Trophoblast cell (in vitro differentiated cells and primary cell): ENCODE measurements around the gene ST6GALNAC3.

Experiments used
- DNase-seq, 2 donors: peaks; one replicate each; pipeline ENCODE4 v3.0.0-alpha.2; 2016
- H2AFZ ChIP-seq: 2 replicates; pipeline ENCODE4 v1.6.1; 2013; ENCODE audit warnings: low read length, moderate library complexity, mild to moderate bottlenecking; ENCODE audit not compliant: insufficient read depth, poor library complexity
- H2AK5ac ChIP-seq: 2 replicates; pipeline ENCODE4 v1.6.1; 2013; ENCODE audit warnings: mild to moderate bottlenecking, low read length
- H2BK120ac ChIP-seq: 2 replicates; pipeline ENCODE4 v1.6.1; 2013; ENCODE audit warnings: low read length, mild to moderate bottlenecking, moderate library complexity; ENCODE audit not compliant: insufficient read depth, poor library complexity
- H2BK12ac ChIP-seq: 2 replicates; pipeline ENCODE4 v1.6.1; 2013; ENCODE audit warnings: mild to moderate bottlenecking, low read length, moderate library complexity
- H2BK5ac ChIP-seq: 2 replicates; pipeline ENCODE4 v1.6.1; 2013; ENCODE audit warnings: low read length, low read depth, moderate library complexity, mild to moderate bottlenecking; ENCODE audit not compliant: poor library complexity
- H3K14ac ChIP-seq: 2 replicates; pipeline ENCODE4 v1.6.1; 2013; ENCODE audit warnings: mild to moderate bottlenecking, low read length
- H3K18ac ChIP-seq: 2 replicates; pipeline ENCODE4 v1.6.1; 2013; ENCODE audit warnings: mild to moderate bottlenecking, low read length
- H3K23ac ChIP-seq: 2 replicates; pipeline ENCODE4 v1.6.1; 2013; ENCODE audit warnings: low read length
- H3K27ac ChIP-seq: 2 replicates; pipeline ENCODE4 v1.5.1; 2013; ENCODE audit warnings: low read depth, mild to moderate bottlenecking, inconsistent platforms, low read length, moderate library complexity
- H3K27me3 ChIP-seq: 2 replicates; pipeline ENCODE4 v1.6.1; 2013; ENCODE audit warnings: inconsistent platforms, mild to moderate bottlenecking, low read length, moderate library complexity; ENCODE audit not compliant: insufficient read depth
- H3K36me3 ChIP-seq, 2 experiments: 1 replicate in 1 of 2; 2 replicates in 1 of 2; pipeline ENCODE4 v1.6.1; 2013; ENCODE audit warnings: low read length in 2 of 2, mild to moderate bottlenecking in 2 of 2, moderate library complexity in 1 of 2; ENCODE audit not compliant: insufficient read depth in 2 of 2, control insufficient read depth in 1 of 2
- H3K4ac ChIP-seq: 2 replicates; pipeline ENCODE4 v1.6.1; 2013; ENCODE audit warnings: low read depth, mild to moderate bottlenecking, low read length, moderate library complexity
- H3K4me1 ChIP-seq, 2 experiments: 1 replicate in 1 of 2; 2 replicates in 1 of 2; pipeline ENCODE4 v1.6.1; 2013; ENCODE audit warnings: low read length in 2 of 2, mild to moderate bottlenecking in 2 of 2, moderate library complexity in 1 of 2; ENCODE audit not compliant: insufficient read depth in 2 of 2, control insufficient read depth in 1 of 2
- H3K4me2 ChIP-seq: 2 replicates; pipeline ENCODE4 v1.6.1; 2013; ENCODE audit warnings: inconsistent platforms, mild to moderate bottlenecking, low read length, moderate library complexity
- H3K4me3 ChIP-seq: 2 replicates; pipeline ENCODE4 v1.5.1; 2013; ENCODE audit warnings: mild to moderate bottlenecking, low read depth, low read length, inconsistent platforms
- H3K79me1 ChIP-seq: one replicate; pipeline ENCODE4 v1.6.1; 2013; ENCODE audit warnings: low read length
- H3K79me2 ChIP-seq: 2 replicates; pipeline ENCODE4 v1.6.1; 2013; ENCODE audit warnings: low read length, mild to moderate bottlenecking; ENCODE audit not compliant: control insufficient read depth, insufficient read depth, poor library complexity
- H3K9ac ChIP-seq: 2 replicates; pipeline ENCODE4 v1.6.1; 2013; ENCODE audit warnings: mild to moderate bottlenecking, low read length
- H3K9me3 ChIP-seq: 2 replicates; pipeline ENCODE4 v1.6.1; 2013; ENCODE audit warnings: low read depth, mild to moderate bottlenecking, control low read depth, inconsistent platforms, low read length; ENCODE audit not compliant: insufficient read depth
- H4K12ac ChIP-seq: 2 replicates; pipeline ENCODE4 v1.6.1; 2013; ENCODE audit warnings: low read depth, mild to moderate bottlenecking, low read length, moderate library complexity
- H4K8ac ChIP-seq: 2 replicates; pipeline ENCODE4 v1.6.1; 2013; ENCODE audit warnings: low read depth, mild to moderate bottlenecking, low read length, moderate library complexity
- H4K91ac ChIP-seq: one replicate; pipeline ENCODE4 v1.6.1; 2013; ENCODE audit warnings: low read depth, mild to moderate bottlenecking, low read length, moderate library complexity
- WGBS: extraction: QIAGEN DNeasy Blood & Tissue Kit; methylation state at CpG from one replicate; pipeline ENCODE4 v1.1.7; 2013; ENCODE audit warnings: missing lambda C conversion rate; ENCODE audit not compliant: insufficient read length, insufficient coverage; ENCODE audit errors: extremely low coverage; 5-methylcytosine and 5-hydroxymethylcytosine counted together

The ST6GALNAC3 gene

GRCh38 chr1:76501136-76501535 lies 426.6 kb downstream of the ST6GALNAC3 start:
- H3K79me1 ChIP-seq, result no peaks in the 10 kb centered on the region

DNA sequence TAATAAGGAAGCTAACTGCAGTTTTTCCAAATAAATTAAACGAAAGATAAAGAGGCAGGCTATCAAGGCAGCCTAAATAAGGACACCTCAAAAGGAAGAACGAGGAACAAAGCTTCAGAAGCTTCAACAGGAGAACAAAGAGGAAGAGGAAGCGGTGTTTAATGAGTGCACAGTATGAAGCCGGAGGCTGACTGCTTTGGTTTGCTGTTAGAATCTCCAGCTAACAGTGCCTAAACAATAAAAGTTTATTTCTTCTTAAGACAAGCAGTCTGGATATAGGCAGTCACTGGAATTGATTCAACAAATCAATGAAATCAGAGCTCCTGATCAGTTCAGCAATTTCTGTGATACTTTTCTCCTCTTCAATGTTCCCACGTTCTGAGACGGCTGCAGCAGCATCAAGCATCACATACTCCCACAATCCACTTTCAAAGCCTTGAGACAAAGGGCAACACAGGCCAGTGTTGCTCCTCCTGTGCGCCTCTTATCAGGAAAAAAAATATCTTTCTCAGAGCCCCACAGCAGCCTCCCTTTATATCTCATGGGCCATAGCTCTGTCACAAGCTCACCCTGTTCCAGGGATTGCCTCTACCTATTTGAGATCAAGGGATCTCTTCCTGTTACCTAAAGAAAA lies 427.2 kb downstream of the ST6GALNAC3 start:
- H4K12ac ChIP-seq, result no peak overlapping the region
- H4K8ac ChIP-seq, result no peak overlapping the region
- H3K36me3 ChIP-seq, result no peaks in the 10 kb centered on the region
- no peak overlapping the region for H3K4ac ChIP-seq
- H3K27me3 ChIP-seq, result no peaks in the 10 kb centered on the region
- no peak overlapping the region for H2BK12ac ChIP-seq
- no peaks in the 10 kb centered on the region for H3K79me2 ChIP-seq
- no peak overlapping the region for H2AK5ac ChIP-seq
- no peak overlapping the region for H3K27ac ChIP-seq
- no peak overlapping the region for H3K4me2 ChIP-seq
- no peaks in the 10 kb centered on the region for H3K79me1 ChIP-seq
- no peaks in the 10 kb centered on the region for H3K4me1 ChIP-seq
- no peak overlapping the region for H4K91ac ChIP-seq
- H3K4me3 ChIP-seq, result no peak overlapping the region
- WGBS, result no CpG with 5 or more reads among the region's 7 CpGs
- no peak for DNase-seq
- no peak overlapping the region for H2AFZ ChIP-seq
- no peak overlapping the region for H2BK120ac ChIP-seq
- H3K9ac ChIP-seq, result no peak overlapping the region
- H2BK5ac ChIP-seq, result no peak overlapping the region
- H3K14ac ChIP-seq, result no peak overlapping the region
- no peak overlapping the region for H3K18ac ChIP-seq
- H3K23ac ChIP-seq, result no peak overlapping the region
- no peaks in the 10 kb centered on the region for H3K9me3 ChIP-seq

More at GRCh38 chr1:76501136-76501535, 426.6 kb downstream of the ST6GALNAC3 start:
- Histone ChIP-seq H3K9ac (no peak overlapping the region), H2BK12ac (no peak overlapping the region), H3K4ac (no peak overlapping the region), H3K79me2 (no peaks in the 10 kb centered on the region), H4K8ac (no peak overlapping the region), H3K9me3 (no peaks in the 10 kb centered on the region), H2BK5ac (no peak overlapping the region), H3K4me2 (no peak overlapping the region), H2AFZ (no peak overlapping the region), H3K27ac (no peak overlapping the region), H3K4me1 (no peaks in the 10 kb centered on the region), H2AK5ac (no peak overlapping the region), H4K12ac (no peak overlapping the region), H4K91ac (no peak overlapping the region), H3K23ac (no peak overlapping the region), H3K18ac (no peak overlapping the region), H3K14ac (no peak overlapping the region), H3K4me3 (no peak overlapping the region), H2BK120ac (no peak overlapping the region), H3K36me3 (no peaks in the 10 kb centered on the region), H3K27me3 (no peaks in the 10 kb centered on the region)
- DNase-seq, result no peak
- no CpG with 5 or more reads among the region's 2 CpGs for WGBS

DNA sequence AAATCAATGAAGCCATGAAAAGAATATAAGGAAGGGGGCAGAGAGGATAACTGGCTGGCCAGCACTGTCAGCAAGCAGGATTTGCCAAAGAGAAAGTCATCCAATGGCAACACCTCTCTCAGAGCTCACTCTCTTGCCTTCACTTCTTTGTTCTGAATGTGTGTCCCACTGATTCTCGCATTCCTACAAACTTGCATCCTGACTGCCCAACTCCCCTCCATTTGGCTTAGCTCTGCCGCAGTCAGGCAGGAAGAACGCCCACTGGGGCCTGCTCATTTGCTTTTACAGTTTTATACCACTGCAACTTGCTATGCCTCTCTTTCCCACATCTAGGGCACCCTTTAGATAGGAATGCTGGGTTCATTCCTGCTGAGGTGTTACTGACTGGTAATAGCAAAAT lies 428.6 kb downstream of the ST6GALNAC3 start:
- H3K36me3 ChIP-seq, result no peaks in the 10 kb centered on the region
- no peak overlapping the region for H2BK12ac ChIP-seq
- no peak for DNase-seq
- no peak overlapping the region for H3K4ac ChIP-seq
- no peak overlapping the region for H4K91ac ChIP-seq
- H3K27me3 ChIP-seq, result no peaks in the 10 kb centered on the region
- no peaks in the 10 kb centered on the region for H3K79me1 ChIP-seq
- H3K9me3 ChIP-seq, result no peaks in the 10 kb centered on the region
- no peak overlapping the region for H3K23ac ChIP-seq
- no peak overlapping the region for H3K4me3 ChIP-seq
- H3K4me2 ChIP-seq, result no peak overlapping the region
- H3K79me2 ChIP-seq, result no peaks in the 10 kb centered on the region
- H3K4me1 ChIP-seq, result no peaks in the 10 kb centered on the region
- WGBS, result no CpG with 5 or more reads among the region's 3 CpGs
- H2BK120ac ChIP-seq, result no peak overlapping the region
- H3K18ac ChIP-seq, result no peak overlapping the region
- no peak overlapping the region for H3K14ac ChIP-seq
- H2AK5ac ChIP-seq, result no peak overlapping the region
- H4K12ac ChIP-seq, result no peak overlapping the region
- no peak overlapping the region for H2BK5ac ChIP-seq
- no peak overlapping the region for H2AFZ ChIP-seq
- H3K27ac ChIP-seq, result no peak overlapping the region
- H3K9ac ChIP-seq, result no peak overlapping the region
- no peak overlapping the region for H4K8ac ChIP-seq

DNA sequence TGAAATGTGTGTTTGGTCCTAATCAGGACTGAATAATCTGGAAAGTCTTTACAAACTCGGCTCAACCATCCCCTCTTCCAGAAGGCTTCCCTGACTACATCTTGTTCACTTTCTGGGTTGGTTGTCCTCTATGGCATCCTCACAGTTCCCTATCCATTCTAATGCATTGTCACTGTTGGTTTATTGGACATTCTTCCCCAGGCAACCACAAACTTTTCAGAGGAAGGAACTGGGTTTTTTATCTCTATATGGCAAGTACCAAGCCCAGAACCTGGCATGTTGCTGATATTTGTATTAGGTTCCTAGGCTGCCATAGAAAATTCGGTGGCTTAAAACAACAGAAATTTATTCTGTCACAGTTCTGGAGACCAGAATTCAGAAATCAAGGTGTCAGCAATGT lies 429.2 kb downstream of the ST6GALNAC3 start:
- no peak overlapping the region for H3K9ac ChIP-seq
- H3K4ac ChIP-seq, result no peak overlapping the region
- no peak overlapping the region for H3K4me3 ChIP-seq
- no peaks in the 10 kb centered on the region for H3K79me2 ChIP-seq
- H3K4me1 ChIP-seq, result no peaks in the 10 kb centered on the region
- DNase-seq, result no peak
- no peak overlapping the region for H4K12ac ChIP-seq
- H3K4me2 ChIP-seq, result no peak overlapping the region
- H3K9me3 ChIP-seq, result no peaks in the 10 kb centered on the region
- no peak overlapping the region for H2BK5ac ChIP-seq
- H3K79me1 ChIP-seq, result no peaks in the 10 kb centered on the region
- no peak overlapping the region for H2BK12ac ChIP-seq
- no CpG with 5 or more reads among the region's 2 CpGs for WGBS
- no peak overlapping the region for H3K18ac ChIP-seq
- no peak overlapping the region for H2BK120ac ChIP-seq
- H3K23ac ChIP-seq, result no peak overlapping the region
- no peaks in the 10 kb centered on the region for H3K36me3 ChIP-seq
- no peak overlapping the region for H2AFZ ChIP-seq
- no peak overlapping the region for H3K27ac ChIP-seq
- no peaks in the 10 kb centered on the region for H3K27me3 ChIP-seq
- H4K91ac ChIP-seq, result no peak overlapping the region
- no peak overlapping the region for H4K8ac ChIP-seq
- H2AK5ac ChIP-seq, result no peak overlapping the region
- no peak overlapping the region for H3K14ac ChIP-seq
